ENCODE results near the gene PRKCE. TPM values are rescaled to one million over a fixed set of nuclear protein-coding genes. Genes with fewer than 3 reads are reported as not detected.

Gene PRKCE
- total RNA-seq, 4 donors from 2014 or later = 20.0 to 29.7 (median 25.2) TPM

DNA sequence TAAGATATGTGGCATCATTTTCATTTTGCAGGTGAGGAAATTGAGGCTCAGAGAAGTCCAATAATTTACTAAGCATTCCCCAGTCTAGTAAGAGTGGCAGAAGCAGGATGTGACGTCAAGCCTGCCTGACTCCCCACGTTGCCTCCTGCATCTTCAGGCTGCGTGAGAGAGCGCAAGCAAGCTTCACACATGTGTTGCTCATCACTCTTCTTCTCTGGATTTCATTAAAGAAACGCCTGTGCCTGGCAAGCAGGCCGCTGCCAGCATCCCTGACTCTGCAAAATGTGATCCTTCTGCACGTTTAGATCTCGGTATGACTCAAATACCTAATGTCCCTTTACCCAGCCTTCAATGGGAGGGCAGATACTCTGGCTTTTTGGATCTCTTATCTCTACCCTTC, 96.8 kb downstream of the PRKCE start:
- no peak overlapping the region for H3K4me3 ChIP-seq
- no peak overlapping the region for H3K27ac ChIP-seq
- no peaks in the 10 kb centered on the region for H3K36me3 ChIP-seq
- no peak for DNase-seq
- TF ChIP-seq POLR2A (IDR thresholded peaks at IDR 0.05) = no peak
- TF ChIP-seq, protein P1, sequence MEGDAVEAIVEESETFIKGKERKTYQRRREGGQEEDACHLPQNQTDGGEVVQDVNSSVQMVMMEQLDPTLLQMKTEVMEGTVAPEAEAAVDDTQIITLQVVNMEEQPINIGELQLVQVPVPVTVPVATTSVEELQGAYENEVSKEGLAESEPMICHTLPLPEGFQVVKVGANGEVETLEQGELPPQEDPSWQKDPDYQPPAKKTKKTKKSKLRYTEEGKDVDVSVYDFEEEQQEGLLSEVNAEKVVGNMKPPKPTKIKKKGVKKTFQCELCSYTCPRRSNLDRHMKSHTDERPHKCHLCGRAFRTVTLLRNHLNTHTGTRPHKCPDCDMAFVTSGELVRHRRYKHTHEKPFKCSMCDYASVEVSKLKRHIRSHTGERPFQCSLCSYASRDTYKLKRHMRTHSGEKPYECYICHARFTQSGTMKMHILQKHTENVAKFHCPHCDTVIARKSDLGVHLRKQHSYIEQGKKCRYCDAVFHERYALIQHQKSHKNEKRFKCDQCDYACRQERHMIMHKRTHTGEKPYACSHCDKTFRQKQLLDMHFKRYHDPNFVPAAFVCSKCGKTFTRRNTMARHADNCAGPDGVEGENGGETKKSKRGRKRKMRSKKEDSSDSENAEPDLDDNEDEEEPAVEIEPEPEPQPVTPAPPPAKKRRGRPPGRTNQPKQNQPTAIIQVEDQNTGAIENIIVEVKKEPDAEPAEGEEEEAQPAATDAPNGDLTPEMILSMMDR (IDR thresholded peaks at IDR 0.05) = no peak
- H3K27me3 ChIP-seq = no peaks in the 10 kb centered on the region
- peaks cover 0 to 3% (median 0%) of the 10 kb centered on the region in 4 donors for H3K9me3 ChIP-seq
- H3K4me1 ChIP-seq = peaks cover 0 to 11% (median 0%) of the 10 kb centered on the region in 4 donors

DNA sequence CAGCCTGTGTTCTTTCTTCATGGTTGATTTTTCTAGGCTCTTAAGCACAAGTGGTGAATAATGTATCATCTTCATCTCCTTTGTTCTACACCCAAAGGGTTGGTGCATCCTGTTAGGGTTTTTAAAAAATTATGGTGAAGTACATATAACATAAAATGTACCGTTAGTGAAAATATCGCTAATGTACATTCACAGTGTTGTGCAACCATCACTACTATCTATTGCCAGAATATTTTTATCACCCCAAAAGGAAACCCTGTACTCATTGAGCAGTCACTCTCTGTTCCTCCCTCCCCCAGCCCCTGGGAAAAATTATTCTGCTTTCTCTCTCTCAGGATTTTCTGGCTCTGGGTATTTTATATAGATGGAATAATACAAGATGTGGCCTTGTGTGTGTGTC, 98.5 kb downstream of the PRKCE start:
- no peak for DNase-seq
- Histone ChIP-seq H3K27me3 (no peaks in the 10 kb centered on the region), H3K27ac (no peak overlapping the region), H3K36me3 (no peaks in the 10 kb centered on the region), H3K9me3 (peaks cover 0 to 3% (median 0%) of the 10 kb centered on the region in 4 donors), H3K4me3 (no peak overlapping the region), H3K4me1 (peaks cover 0 to 7% (median 0%) of the 10 kb centered on the region in 4 donors)
- TF ChIP-seq, protein P1 (IDR thresholded peaks at IDR 0.05) = no peak
- no peak for TF ChIP-seq POLR2A (IDR thresholded peaks at IDR 0.05)

DNA sequence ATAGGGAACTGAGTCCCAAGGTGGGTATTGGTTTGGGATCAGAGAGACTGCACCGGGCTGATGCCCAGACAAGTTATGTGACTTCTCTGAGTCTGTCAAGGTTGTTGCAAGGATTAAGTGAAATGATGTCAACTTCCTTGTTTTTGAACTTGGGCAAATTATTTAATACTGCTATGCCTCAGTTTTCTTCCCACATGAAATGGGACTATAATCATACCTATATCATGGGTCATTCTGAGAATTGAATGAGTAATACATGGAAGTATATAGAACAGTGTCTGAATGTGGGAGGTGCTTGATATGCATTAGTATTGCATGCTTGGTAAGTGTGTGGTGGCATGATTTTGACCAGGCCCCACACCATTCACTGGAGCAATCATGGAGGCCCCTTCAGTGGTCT, 99.0 kb downstream of the PRKCE start:
- no peak for DNase-seq
- Histone ChIP-seq H3K27ac (no peak overlapping the region), H3K27me3 (no peaks in the 10 kb centered on the region), H3K9me3 (peaks cover 0 to 3% (median 0%) of the 10 kb centered on the region in 4 donors), H3K4me1 (peaks cover 0 to 5% (median 0%) of the 10 kb centered on the region in 4 donors), H3K4me3 (no peak overlapping the region), H3K36me3 (no peaks in the 10 kb centered on the region)
- TF ChIP-seq, protein P1 (IDR thresholded peaks at IDR 0.05) = no peak
- no peak for TF ChIP-seq POLR2A (IDR thresholded peaks at IDR 0.05)

DNA sequence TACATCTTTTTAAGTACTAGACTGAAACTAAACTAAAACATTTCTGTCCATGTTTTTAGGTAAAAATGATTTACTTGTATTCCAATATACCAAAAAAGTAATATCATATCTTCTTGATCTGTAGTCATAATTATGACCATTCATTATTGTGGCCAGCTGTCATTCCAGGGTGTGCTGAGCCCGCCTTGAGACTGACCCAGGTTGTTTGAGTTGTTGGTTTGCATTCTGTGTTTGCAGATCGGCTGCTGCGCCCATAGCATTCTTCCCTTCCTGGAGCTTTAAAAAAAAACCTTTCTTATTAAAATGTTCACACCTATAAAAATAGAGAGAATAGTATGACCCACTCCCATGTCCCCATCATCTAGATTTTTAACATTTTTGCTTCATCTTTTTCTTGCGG, 101.9 kb downstream of the PRKCE start:
- H3K4me3 ChIP-seq = no peak overlapping the region
- no peaks in the 10 kb centered on the region for H3K9me3 ChIP-seq
- H3K27ac ChIP-seq = no peak overlapping the region
- no peak for DNase-seq
- H3K27me3 ChIP-seq = no peaks in the 10 kb centered on the region
- no peaks in the 10 kb centered on the region for H3K4me1 ChIP-seq
- no peaks in the 10 kb centered on the region for H3K36me3 ChIP-seq
- TF ChIP-seq, protein P1 (IDR thresholded peaks at IDR 0.05) = no peak
- TF ChIP-seq POLR2A (IDR thresholded peaks at IDR 0.05) = no peak

DNA sequence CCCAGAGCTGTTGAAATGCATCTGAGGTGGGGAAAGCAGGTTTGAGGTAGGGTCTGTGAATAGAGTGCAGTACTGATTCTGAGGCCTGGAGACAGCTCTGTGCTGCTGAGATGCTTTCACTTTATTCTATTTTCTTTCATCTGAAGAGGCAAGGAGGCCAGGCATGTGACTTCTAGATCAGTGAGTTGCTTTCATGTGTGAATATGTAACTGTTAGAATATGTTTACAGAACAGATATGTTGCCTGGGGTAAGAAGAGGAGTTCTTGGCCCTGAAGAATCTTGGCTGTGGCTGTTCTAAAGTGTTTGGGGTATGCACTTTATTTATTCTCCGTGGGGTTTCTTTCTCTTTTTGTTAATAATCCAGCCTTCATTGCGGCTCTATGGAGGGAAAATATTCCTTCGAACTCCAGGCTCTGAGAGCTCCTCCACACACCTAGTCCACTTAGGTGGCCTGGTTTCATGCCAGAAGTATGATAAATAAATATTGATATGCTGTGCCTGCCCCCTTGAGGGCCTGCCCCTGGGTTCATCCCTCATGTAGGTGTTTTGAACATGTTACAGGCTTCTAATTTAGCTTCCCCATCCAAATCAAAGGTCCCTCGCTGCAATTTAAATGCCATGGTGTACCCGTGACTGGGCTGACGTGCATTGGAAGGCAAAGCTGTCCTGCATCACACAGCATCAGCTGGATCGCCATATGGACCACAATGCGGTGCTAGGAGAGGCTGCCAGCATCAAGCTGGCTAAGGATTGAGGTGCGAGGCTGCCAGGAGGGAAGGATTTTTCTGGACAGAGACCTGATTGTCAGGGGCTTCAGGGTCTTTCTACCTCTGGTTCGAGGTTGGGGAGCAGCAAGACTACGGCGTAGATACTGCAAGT, 102.9 kb downstream of the PRKCE start:
- no peaks in the 10 kb centered on the region for H3K4me1 ChIP-seq
- TF ChIP-seq, protein P1 (IDR thresholded peaks at IDR 0.05) = no peak
- no peaks in the 10 kb centered on the region for H3K36me3 ChIP-seq
- no peaks in the 10 kb centered on the region for H3K9me3 ChIP-seq
- no peak for DNase-seq
- H3K4me3 ChIP-seq = no peak overlapping the region
- no peak overlapping the region for H3K27ac ChIP-seq
- no peaks in the 10 kb centered on the region for H3K27me3 ChIP-seq
